Esophagus squamous epithelium (tissue), 5 donors: ENCODE measurements around the gene ITPA. TPM values are rescaled to one million over a fixed set of nuclear protein-coding genes. Genes with fewer than 3 reads are reported as not detected.

Source experiments
- DNase-seq: peaks from one replicate; lab custom pipeline; 2025; lab: John Stamatoyannopoulos, UW
- H3K27ac ChIP-seq, 4 donors: fragments of 200-600 bp; sonication (generic); one replicate each; pipeline ENCODE4 v1.5.1; 2016 to 2019; ENCODE audit warnings: mild to moderate bottlenecking in 1 of 4
- H3K27me3 ChIP-seq, 4 donors: fragments of 200-600 bp; sonication (generic); 1 replicate in 3 of 4; 2 replicates in 1 of 4; pipeline versions ENCODE4 v1.5.1 to v1.6.0; 2017 to 2021; ENCODE audit warnings: antibody characterized with exemption in 1 of 4
- H3K36me3 ChIP-seq, 3 donors: fragments of 200-600 bp; sonication (generic); one replicate each; pipeline ENCODE4 v1.5.1; 2016 to 2019
- H3K4me1 ChIP-seq, 3 donors: fragments of 200-600 bp; sonication (generic); one replicate each; pipeline ENCODE4 v1.5.1; 2017 to 2019
- H3K4me3 ChIP-seq, 4 donors: fragments of 200-600 bp; sonication (generic); 1 replicate in 3 of 4; 2 replicates in 1 of 4; pipeline ENCODE4 v1.5.1; 2016 to 2019; ENCODE audit warnings: mild to moderate bottlenecking in 2 of 4, moderate library complexity in 1 of 4
- H3K9me3 ChIP-seq, 3 donors: fragments of 200-600 bp; sonication (generic); one replicate each; pipeline ENCODE4 v1.5.1; 2016 to 2019
- POLR2A ChIP-seq, 4 donors: fragments of 450-650 bp; IDR thresholded peaks; one replicate each; pipeline ENCODE4 v1.6.1; 2017; ENCODE audit warnings: antibody characterized with exemption in 4 of 4, mild to moderate bottlenecking in 4 of 4, moderate library complexity in 3 of 4
- WGBS, 2 donors: methylation state at CpG; one replicate each; pipeline ENCODE4 v1.1.5; 2018; 5-methylcytosine and 5-hydroxymethylcytosine counted together
- intact Hi-C: fragments of 100-400 bp; cut with DNase I; formaldehyde crosslinking; loops from one replicate; pipeline ENCODE4 v1.15.0; 2022
- total RNA-seq, 4 donors: library from RNA; depleted of rRNA; stranded (reverse); fragments of >200 nt; gene quantifications; one replicate each; pipeline ENCODE4 v1.1.0, GENCODE V29; 2016
- TF ChIP-seq, protein P1 (sequence below), 6 experiments: fragments of 450-650 bp in 4 of 6; fragments of 200-600 bp in 2 of 6; sonication (generic) in 2 of 6; IDR thresholded peaks; one replicate each; pipeline ENCODE4 v1.5.1; 2016 to 2019; ENCODE audit warnings: antibody characterized with exemption in 6 of 6, mild to moderate bottlenecking in 4 of 6, moderate library complexity in 4 of 6
- donor health status: DM: yes; HTN: yes; CAD: no.

The ITPA gene
- total RNA-seq, 4 donors from 2014 or later = 47.1 to 54.5 (median 48.7) TPM

DNA sequence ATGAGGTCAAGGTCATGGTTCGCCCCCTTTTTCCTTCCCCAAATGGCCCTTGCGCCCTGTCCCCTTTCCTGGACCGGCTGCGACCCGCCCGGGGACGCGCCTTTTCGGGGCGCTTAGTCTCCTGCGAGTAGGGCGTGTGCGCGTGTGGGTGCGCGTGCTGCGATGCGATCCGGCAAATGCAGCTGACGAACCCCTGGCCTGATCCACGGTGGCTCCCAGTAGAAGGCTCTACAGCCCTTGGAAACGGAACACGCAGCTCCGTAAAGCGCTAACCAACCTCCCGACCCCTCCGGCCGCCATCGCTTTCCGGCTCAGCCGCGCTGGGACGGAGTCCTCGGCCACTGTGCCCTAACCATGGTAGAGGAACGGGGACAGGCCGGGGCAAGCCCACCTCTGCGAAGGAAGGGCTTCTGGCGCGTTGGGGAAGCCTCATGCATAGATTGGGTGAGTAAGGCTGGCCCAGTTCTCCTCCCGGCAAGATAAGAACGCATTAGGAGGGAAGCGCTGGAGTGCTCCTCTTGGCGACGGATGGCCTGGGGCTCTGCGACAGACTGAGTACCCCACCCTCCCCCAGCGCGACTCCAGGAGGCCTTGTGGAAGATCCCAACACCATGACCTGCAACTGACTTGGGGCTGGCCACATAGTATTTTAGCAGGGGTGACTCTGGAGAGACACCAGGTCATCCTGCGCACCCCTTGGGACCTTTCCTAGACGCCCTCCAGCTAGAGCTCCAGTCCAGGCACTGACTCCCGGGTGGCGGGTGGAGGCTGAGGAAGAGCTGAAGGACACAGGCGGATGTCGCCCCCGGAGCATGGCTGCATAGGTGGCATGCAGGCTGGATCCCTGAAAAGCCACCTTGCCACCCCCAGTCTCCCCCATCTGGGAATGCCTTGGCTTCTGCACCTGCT lies 30.8 kb downstream of the ITPA start:
- Histone ChIP-seq H3K27me3 (peaks cover 0 to 78% (median 0%) of the 10 kb centered on the region in 4 donors), H3K4me1 (peaks cover 23 to 62% (median 39%) of the 10 kb centered on the region in 3 donors), H3K36me3 (no peaks in the 10 kb centered on the region), H3K27ac (peak overlapping the region; percentile 74 to 82 (median 79)), H3K4me3 (peak overlapping the region; percentile 58 to 93 (median 80)), H3K9me3 (no peaks in the 10 kb centered on the region)
- no peak for TF ChIP-seq POLR2A (IDR thresholded peaks at IDR 0.05)
- intact Hi-C loops = no loop called here
- 3 to 15% methylated on average over 18 to 32 of the region's 54 CpGs for WGBS, 2 donors
- no peak for DNase-seq

DNA sequence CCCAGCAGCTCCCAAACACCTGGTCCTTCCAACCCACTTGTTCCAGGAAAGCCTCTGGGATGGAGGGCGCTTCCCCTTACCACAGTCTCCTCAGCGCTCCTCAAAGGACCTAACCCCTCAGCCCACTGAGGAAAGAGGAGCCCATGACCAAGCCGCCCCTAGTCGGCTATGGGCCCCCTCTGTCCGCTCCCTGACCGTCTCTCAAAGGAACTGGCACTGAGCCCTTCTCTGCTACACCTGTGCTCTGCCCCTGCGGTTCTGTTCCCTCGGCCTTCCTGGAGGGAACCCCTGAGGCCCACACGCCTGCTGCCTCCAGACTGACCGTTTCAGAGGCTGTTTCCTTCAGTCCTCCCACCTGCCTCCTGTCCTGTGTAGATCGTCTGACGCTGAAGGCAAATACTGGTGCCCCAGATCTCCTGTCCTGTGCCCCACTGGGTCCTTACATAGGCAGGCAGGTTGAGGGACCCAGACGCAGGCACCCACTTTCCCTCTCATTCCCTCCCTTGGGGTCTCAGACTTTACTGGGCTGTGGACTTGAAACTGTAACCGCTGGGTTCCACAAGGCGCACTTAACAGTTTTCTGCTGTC lies 31.6 kb downstream of the ITPA start:
- peaks cover 16 to 55% (median 36%) of the 10 kb centered on the region in 3 donors for H3K4me1 ChIP-seq
- peaks cover 0 to 72% (median 0%) of the 10 kb centered on the region in 4 donors for H3K27me3 ChIP-seq
- DNase-seq = no peak
- no peaks in the 10 kb centered on the region for H3K36me3 ChIP-seq
- H3K27ac ChIP-seq = no peak overlapping the region
- no peaks in the 10 kb centered on the region for H3K9me3 ChIP-seq
- WGBS, 2 donors = 77 to 91% methylated on average over 7 to 11 of the region's 15 CpGs
- TF ChIP-seq, protein P1, sequence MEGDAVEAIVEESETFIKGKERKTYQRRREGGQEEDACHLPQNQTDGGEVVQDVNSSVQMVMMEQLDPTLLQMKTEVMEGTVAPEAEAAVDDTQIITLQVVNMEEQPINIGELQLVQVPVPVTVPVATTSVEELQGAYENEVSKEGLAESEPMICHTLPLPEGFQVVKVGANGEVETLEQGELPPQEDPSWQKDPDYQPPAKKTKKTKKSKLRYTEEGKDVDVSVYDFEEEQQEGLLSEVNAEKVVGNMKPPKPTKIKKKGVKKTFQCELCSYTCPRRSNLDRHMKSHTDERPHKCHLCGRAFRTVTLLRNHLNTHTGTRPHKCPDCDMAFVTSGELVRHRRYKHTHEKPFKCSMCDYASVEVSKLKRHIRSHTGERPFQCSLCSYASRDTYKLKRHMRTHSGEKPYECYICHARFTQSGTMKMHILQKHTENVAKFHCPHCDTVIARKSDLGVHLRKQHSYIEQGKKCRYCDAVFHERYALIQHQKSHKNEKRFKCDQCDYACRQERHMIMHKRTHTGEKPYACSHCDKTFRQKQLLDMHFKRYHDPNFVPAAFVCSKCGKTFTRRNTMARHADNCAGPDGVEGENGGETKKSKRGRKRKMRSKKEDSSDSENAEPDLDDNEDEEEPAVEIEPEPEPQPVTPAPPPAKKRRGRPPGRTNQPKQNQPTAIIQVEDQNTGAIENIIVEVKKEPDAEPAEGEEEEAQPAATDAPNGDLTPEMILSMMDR (IDR thresholded peaks at IDR 0.05) = no peak
- intact Hi-C loops = no loop called here
- peak overlapping the region; percentile 58 to 93 (median 80) for H3K4me3 ChIP-seq

DNA sequence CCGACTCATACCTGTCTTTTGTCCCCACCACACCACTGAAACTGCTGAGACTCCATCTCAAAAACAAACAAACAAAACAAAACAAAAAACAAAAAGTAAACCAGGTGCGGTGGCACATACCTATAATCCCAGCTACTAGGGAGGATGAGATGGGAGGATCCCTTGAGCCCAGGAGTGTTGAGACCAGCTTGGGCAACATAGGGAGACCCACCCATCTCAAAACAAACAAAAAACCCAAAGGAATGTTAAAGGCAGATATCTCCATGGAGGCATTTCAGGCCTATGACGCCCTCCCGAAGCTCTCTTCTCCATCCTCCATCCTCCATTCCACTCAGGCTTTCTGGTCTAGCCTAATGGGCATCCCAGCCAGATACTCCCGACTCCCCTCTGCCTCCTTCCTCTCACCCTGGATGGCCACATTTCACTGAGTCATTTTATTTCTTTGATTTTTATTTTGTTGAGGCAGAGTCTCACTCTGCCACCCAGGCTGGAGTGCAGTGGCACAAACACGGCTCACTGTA lies 32.9 kb downstream of the ITPA start:
- Histone ChIP-seq H3K36me3 (no peaks in the 10 kb centered on the region), H3K27me3 (peaks cover 0 to 58% (median 0%) of the 10 kb centered on the region in 4 donors), H3K9me3 (no peaks in the 10 kb centered on the region), H3K4me1 (peaks cover 14 to 42% (median 25%) of the 10 kb centered on the region in 3 donors), H3K4me3 (no peak overlapping the region), H3K27ac (no peak overlapping the region)
- DNase-seq = no peak
- TF ChIP-seq, protein P1 (IDR thresholded peaks at IDR 0.05) = no peak
- no peak for TF ChIP-seq POLR2A (IDR thresholded peaks at IDR 0.05)
- intact Hi-C loops = no loop called here
- 67 to 77% methylated on average over 5 to 6 of the region's 6 CpGs for WGBS, 2 donors

DNA sequence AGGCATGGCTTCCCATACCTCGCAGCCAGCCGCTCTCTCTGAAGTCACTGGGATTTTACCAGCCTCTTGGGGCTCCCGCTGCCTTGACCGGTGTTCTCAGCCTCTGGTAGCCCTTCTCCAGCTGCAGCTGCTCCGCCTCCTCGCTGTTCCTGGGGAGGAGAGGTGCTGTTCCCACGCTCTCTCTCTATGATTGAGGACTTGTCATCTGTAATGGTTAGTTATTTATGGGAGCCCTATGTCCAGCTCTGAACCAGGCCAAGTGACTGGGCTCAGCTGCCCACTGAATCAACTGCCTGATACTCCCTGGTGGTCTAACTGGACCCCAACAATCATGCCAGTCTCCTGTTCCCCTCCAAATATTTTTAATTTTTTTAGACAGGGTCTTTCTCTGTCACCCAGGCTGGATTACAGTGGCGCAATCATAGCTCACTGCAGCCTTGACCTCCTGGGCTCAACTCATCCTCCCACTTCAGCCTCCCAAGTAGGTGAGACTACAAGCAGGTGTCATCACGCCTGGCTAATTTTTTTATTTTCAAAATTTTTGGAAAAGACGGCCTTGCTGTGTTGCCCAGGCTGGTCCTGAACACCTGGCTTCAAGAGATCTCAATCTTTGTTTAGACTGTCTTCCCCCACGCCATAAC lies 34.5 kb downstream of the ITPA start:
- no peak for TF ChIP-seq POLR2A (IDR thresholded peaks at IDR 0.05)
- TF ChIP-seq, protein P1 (IDR thresholded peaks at IDR 0.05) = no peak
- Histone ChIP-seq H3K27me3 (peaks cover 0 to 52% (median 0%) of the 10 kb centered on the region in 4 donors), H3K36me3 (no peaks in the 10 kb centered on the region), H3K9me3 (no peaks in the 10 kb centered on the region), H3K4me1 (peaks cover 7 to 35% (median 19%) of the 10 kb centered on the region in 3 donors), H3K4me3 (no peak overlapping the region), H3K27ac (no peak overlapping the region)
- no peak for DNase-seq
- 75 to 87% methylated on average over 11 of the region's 11 CpGs for WGBS, 2 donors
- intact Hi-C loops = no loop called here

DNA sequence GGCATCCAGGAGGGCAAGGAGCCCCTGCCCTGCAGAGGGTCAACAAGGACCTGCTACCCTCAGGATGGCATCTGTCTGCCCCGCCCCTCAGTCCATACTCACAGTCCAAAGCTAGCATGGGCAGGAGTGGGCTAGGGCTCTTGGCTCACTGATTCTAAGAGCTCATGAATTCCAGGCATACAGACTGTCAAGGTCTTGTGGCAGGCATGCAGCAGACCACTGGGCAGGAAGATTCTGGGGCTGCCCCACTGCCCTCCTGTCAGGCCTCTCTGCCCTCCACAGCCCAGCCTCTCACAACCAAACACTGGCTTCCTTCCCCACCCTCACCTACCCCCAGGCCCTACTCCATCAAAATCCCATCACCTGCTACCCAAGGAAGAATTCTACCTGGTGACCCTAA lies 35.3 kb downstream of the ITPA start:
- intact Hi-C loops = no loop called here

More for the DNA sequence above, 35.3 kb downstream of the ITPA start:
- 100% methylated on average over 1 of the region's 1 CpG; no CpG with 5 or more reads in 1 of the 2 donors for WGBS, 2 donors
- no peak for DNase-seq
- peaks cover 10 to 33% (median 23%) of the 10 kb centered on the region in 3 donors for H3K4me1 ChIP-seq
- no peak overlapping the region for H3K27ac ChIP-seq
- H3K4me3 ChIP-seq = no peak overlapping the region
- no peak for TF ChIP-seq POLR2A (IDR thresholded peaks at IDR 0.05)
- TF ChIP-seq, protein P1 (IDR thresholded peaks at IDR 0.05) = no peak
- no peaks in the 10 kb centered on the region for H3K36me3 ChIP-seq
- H3K27me3 ChIP-seq = peaks cover 0 to 47% (median 0%) of the 10 kb centered on the region in 4 donors
- no peaks in the 10 kb centered on the region for H3K9me3 ChIP-seq
